Fibroblast of villous mesenchyme (primary cell): ENCODE measurements around the gene RNF217. TPM values are rescaled to one million over a fixed set of nuclear protein-coding genes. Genes with fewer than 3 reads are reported as not detected.
"Not testable (repeated sequence)": the region's sequence is repeated elsewhere in the genome, so short reads cannot be mapped to it uniquely, and the experiment has no call there.

Experiments
- DNase-seq: peaks from one replicate; pipeline ENCODE4 v3.0.0-alpha.2; 2010; ENCODE audit warnings: low read depth
- H3K4me3 ChIP-seq: 2 replicates; pipeline ENCODE4 v1.5.1; 2011; ENCODE audit warnings: low read depth, mild to moderate bottlenecking, low read length
- CTCF ChIP-seq: IDR thresholded peaks from 2 replicates; pipeline ENCODE4 v1.5.1; 2012; ENCODE audit warnings: low read depth, mild to moderate bottlenecking, low read length; ENCODE audit not compliant: insufficient read depth
- total RNA-seq: library from RNA; depleted of rRNA; stranded (reverse); fragments of >200 nt; gene quantifications from 2 replicates; pipeline ENCODE4 v1.2.3, GENCODE V29; 2012

The RNF217 gene
- total RNA-seq: 24.5 and 25.5 TPM in 2 replicates

GRCh38 chr6:124961777-124962638 is at the start of gene RNF217:
TSS of gene RNF217 (plus strand) at chr6:124962437. CDS start at chr6:124962545, 108 bp downstream.
- DNase-seq: peak; percentile 67
- H3K4me3 ChIP-seq: peak within 1 kb of the TSS; percentile 82
- peak; percentile 2 for TF ChIP-seq CTCF

GRCh38 chr6:124913056-124913455 is 49.2 kb upstream of the RNF217 start:
- no peak overlapping the region for H3K4me3 ChIP-seq
- TF ChIP-seq CTCF: no peak
- no peak for DNase-seq

GRCh38 chr6:124917769-124918168 is 44.5 kb upstream of the RNF217 start:
- H3K4me3 ChIP-seq: no peak overlapping the region
- DNase-seq: peak; percentile 8
- no peak for TF ChIP-seq CTCF

- H3K4me3 ChIP-seq, DNase-seq: not testable (repeated sequence)
Measured at GRCh38 chr6:124919703-124920102, 42.5 kb upstream of the RNF217 start.

GRCh38 chr6:124924333-124924759 is 37.9 kb upstream of the RNF217 start:
- H3K4me3 ChIP-seq: no peak overlapping the region
- DNase-seq: no peak
- no peak for TF ChIP-seq CTCF

- TF ChIP-seq CTCF: no peak
- no peak overlapping the region for H3K4me3 ChIP-seq
- no peak for DNase-seq
Measured at GRCh38 chr6:124926435-124926834, 35.8 kb upstream of the RNF217 start.

- H3K4me3 ChIP-seq: no peak overlapping the region
- DNase-seq: no peak
- no peak for TF ChIP-seq CTCF
Measured at GRCh38 chr6:124927806-124928205, 34.4 kb upstream of the RNF217 start.
